Measurements from ENCODE around the gene PIERCE2. TPM values are rescaled to one million over a fixed set of nuclear protein-coding genes. Genes with fewer than 3 reads are reported as not detected.
A peak's percentile ranks its signal among the peaks of the same experiment; 100 is the strongest.

The PIERCE2 gene
- total and polyA plus RNA-seq, 2 of the 13 experiments (the other 11 are each of a cell fraction or from before 2014, with no cell fraction given) = 0.09 TPM; not detected in 1

DNA sequence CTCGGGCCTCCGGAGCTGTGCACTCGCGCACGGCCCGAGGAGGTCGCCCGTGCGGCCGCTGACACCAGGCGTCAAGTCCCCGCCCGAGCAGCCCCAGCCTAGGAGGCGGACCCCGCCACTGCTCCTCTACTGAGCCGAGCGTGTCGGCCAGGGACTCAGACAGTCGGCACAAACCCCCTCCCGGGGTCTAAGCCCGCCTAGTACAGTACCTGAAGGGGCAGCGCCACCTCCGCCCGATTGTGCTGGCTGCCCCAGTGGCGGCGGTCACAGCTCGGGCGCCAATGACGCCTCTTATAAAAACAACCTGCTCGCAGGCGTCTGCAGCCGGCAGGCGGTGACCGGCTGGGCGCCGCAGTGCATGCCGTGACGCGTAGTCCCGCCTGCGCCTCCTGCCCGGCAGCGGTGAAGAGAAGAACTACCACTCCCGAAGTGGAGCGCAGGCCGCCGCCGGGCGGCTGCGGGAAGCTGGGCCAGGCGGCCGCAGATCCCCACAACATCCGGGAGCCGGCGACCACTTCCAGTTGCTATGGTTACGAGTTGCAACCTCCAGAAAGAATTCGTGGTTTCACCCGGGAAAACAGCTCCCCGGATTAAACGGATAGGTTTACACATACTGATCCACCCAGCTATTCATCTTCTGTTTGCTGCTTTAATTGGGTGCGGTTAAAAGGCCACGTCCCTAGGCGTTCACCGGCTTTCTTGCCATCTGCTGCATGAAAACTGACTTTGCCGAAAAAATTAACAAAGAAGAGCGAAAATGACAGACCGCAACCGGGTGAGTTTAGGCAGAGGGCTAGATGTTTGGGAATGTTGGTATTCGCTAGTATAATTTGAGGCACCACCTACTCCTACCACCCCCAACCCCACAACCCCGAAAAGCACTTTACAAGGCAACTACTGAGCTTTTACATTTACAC, at the start of gene PIERCE2, which contains the start of gene CCPG1 (continued):
- no peak; the same call in 1 of the 2 replicates for TF ChIP-seq STAG1 (CRISPR knock-in tag; IDR thresholded peaks at IDR 0.05)
- TF ChIP-seq ZNF460 (CRISPR knock-in tag; IDR thresholded peaks at IDR 0.05; ENCODE audit: borderline replicate concordance) = peak; percentile 16; the same call in 1 of the 2 replicates
- TF ChIP-seq, protein P1, sequence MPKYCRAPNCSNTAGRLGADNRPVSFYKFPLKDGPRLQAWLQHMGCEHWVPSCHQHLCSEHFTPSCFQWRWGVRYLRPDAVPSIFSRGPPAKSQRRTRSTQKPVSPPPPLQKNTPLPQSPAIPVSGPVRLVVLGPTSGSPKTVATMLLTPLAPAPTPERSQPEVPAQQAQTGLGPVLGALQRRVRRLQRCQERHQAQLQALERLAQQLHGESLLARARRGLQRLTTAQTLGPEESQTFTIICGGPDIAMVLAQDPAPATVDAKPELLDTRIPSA (CRISPR knock-in tag; IDR thresholded peaks at IDR 0.05; ENCODE audit: borderline replicate concordance) = no peak
- no peak for TF ChIP-seq SOX5 (CRISPR knock-in tag; IDR thresholded peaks at IDR 0.05; ENCODE audit: borderline replicate concordance)
- TF ChIP-seq SRSF1 (optimal IDR thresholded peaks at IDR 0.05; ENCODE audit: low read depth, low read length) = peak; percentile 33
- no peak; the same call in 1 of the 2 replicates for TF ChIP-seq GFI1 (CRISPR knock-in tag; IDR thresholded peaks at IDR 0.05; ENCODE audit: borderline replicate concordance)
- TF ChIP-seq ZNF3 (CRISPR knock-in tag; IDR thresholded peaks at IDR 0.05) = no peak
- 0 out of 2 replicates have a peak, but pooled peaks have one; percentile 74 for TF ChIP-seq CBX5 (CRISPR knock-in tag; IDR thresholded peaks at IDR 0.05; ENCODE audit: borderline replicate concordance)
- peak; percentile 80; the same call in 1 of the 2 replicates for TF ChIP-seq GLI4 (CRISPR knock-in tag; IDR thresholded peaks at IDR 0.05; ENCODE audit: borderline replicate concordance)
- peak; percentile 85 for TF ChIP-seq ZNF430 (CRISPR knock-in tag; IDR thresholded peaks at IDR 0.05)
- TF ChIP-seq HNRNPH1 (optimal IDR thresholded peaks at IDR 0.05; ENCODE audit: low read depth, low read length) = no peak
- no peak; the same call in 1 of the 2 replicates for TF ChIP-seq NKX3-1 (CRISPR knock-in tag; IDR thresholded peaks at IDR 0.05)
- 0 out of 2 replicates have a peak, but pooled peaks have one; percentile 2 for TF ChIP-seq CEBPG (CRISPR knock-in tag; IDR thresholded peaks at IDR 0.05)
- TF ChIP-seq ARID2 (CRISPR knock-in tag; IDR thresholded peaks at IDR 0.05; ENCODE audit: borderline replicate concordance) = no peak
- TF ChIP-seq IRF2 (CRISPR knock-in tag; IDR thresholded peaks at IDR 0.05) = peak; percentile 70; the same call in 1 of the 2 replicates
- no peak for TF ChIP-seq SP5 (CRISPR knock-in tag; IDR thresholded peaks at IDR 0.05; ENCODE audit: borderline replicate concordance, low read depth)
- 0 out of 2 replicates have a peak, but pooled peaks have one; percentile 20 for TF ChIP-seq ZNF367 (CRISPR knock-in tag; IDR thresholded peaks at IDR 0.05; ENCODE audit: borderline replicate concordance)
- TF ChIP-seq, protein P2, sequence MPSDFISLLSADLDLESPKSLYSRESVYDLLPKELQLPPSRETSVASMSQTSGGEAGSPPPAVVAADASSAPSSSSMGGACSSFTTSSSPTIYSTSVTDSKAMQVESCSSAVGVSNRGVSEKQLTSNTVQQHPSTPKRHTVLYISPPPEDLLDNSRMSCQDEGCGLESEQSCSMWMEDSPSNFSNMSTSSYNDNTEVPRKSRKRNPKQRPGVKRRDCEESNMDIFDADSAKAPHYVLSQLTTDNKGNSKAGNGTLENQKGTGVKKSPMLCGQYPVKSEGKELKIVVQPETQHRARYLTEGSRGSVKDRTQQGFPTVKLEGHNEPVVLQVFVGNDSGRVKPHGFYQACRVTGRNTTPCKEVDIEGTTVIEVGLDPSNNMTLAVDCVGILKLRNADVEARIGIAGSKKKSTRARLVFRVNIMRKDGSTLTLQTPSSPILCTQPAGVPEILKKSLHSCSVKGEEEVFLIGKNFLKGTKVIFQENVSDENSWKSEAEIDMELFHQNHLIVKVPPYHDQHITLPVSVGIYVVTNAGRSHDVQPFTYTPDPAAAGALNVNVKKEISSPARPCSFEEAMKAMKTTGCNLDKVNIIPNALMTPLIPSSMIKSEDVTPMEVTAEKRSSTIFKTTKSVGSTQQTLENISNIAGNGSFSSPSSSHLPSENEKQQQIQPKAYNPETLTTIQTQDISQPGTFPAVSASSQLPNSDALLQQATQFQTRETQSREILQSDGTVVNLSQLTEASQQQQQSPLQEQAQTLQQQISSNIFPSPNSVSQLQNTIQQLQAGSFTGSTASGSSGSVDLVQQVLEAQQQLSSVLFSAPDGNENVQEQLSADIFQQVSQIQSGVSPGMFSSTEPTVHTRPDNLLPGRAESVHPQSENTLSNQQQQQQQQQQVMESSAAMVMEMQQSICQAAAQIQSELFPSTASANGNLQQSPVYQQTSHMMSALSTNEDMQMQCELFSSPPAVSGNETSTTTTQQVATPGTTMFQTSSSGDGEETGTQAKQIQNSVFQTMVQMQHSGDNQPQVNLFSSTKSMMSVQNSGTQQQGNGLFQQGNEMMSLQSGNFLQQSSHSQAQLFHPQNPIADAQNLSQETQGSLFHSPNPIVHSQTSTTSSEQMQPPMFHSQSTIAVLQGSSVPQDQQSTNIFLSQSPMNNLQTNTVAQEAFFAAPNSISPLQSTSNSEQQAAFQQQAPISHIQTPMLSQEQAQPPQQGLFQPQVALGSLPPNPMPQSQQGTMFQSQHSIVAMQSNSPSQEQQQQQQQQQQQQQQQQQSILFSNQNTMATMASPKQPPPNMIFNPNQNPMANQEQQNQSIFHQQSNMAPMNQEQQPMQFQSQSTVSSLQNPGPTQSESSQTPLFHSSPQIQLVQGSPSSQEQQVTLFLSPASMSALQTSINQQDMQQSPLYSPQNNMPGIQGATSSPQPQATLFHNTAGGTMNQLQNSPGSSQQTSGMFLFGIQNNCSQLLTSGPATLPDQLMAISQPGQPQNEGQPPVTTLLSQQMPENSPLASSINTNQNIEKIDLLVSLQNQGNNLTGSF (CRISPR knock-in tag; IDR thresholded peaks at IDR 0.05) = no peak
- TF ChIP-seq, protein P3, sequence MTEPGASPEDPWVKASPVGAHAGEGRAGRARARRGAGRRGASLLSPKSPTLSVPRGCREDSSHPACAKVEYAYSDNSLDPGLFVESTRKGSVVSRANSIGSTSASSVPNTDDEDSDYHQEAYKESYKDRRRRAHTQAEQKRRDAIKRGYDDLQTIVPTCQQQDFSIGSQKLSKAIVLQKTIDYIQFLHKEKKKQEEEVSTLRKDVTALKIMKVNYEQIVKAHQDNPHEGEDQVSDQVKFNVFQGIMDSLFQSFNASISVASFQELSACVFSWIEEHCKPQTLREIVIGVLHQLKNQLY (CRISPR knock-in tag; IDR thresholded peaks at IDR 0.05) = 0 out of 2 replicates have a peak, but pooled peaks have one; percentile 13
- TF ChIP-seq BORCS8-MEF2B (CRISPR knock-in tag; IDR thresholded peaks at IDR 0.05) = no peak
- no peak for TF ChIP-seq ZFYVE20 (CRISPR knock-in tag; IDR thresholded peaks at IDR 0.05; ENCODE audit: borderline replicate concordance, low read depth)
- TF ChIP-seq ATF1 (CRISPR knock-in tag; IDR thresholded peaks at IDR 0.05) = peak; percentile 38; the same call in 1 of the 2 replicates
- no peak for TF ChIP-seq KLF13 (CRISPR knock-in tag; IDR thresholded peaks at IDR 0.05)
- TF ChIP-seq ZNF75D (CRISPR knock-in tag; IDR thresholded peaks at IDR 0.05; ENCODE audit: borderline replicate concordance) = no peak

Data from HepG2 (cell line).